Brain microvascular endothelial cell (primary cell): Measurements from ENCODE around the gene OCIAD2.
A peak's percentile ranks its signal among the peaks of the same experiment; 100 is the strongest.

Source experiments
- DNase-seq: peaks from one replicate; pipeline ENCODE4 v3.0.0-alpha.2; 2020
- H3K27ac ChIP-seq: fragments of 250-450 bp; sonication (Bioruptor Pico); 2 replicates; pipeline ENCODE4 v1.5.1; 2020; ENCODE audit warnings: mild to moderate bottlenecking, moderate library complexity
- H3K27me3 ChIP-seq: fragments of 250-450 bp; sonication (Bioruptor Pico); replicated peaks from 2 replicates; pipeline ENCODE4 v1.5.1; 2020; ENCODE audit warnings: mild to moderate bottlenecking
- H3K36me3 ChIP-seq: fragments of 250-450 bp; sonication (Bioruptor Pico); replicated peaks from 2 replicates; pipeline ENCODE4 v1.5.1; 2020; ENCODE audit warnings: mild to moderate bottlenecking
- H3K4me3 ChIP-seq: 2 replicates; pipeline ENCODE4 v1.5.1; 2011; ENCODE audit warnings: low read depth, mild to moderate bottlenecking, control low read depth, low read length, moderate library complexity
- in situ Hi-C: cut with HindIII; loops from 2 replicates; pipeline ENCODE4 v1.10.0; 2017; ENCODE audit warnings: low sequenced_read_pairs, low pct_ligation_motif_present
- TF ChIP-seq, protein P1 (sequence below): IDR thresholded peaks from 2 replicates; pipeline ENCODE4 v1.5.1; 2011; ENCODE audit warnings: low read depth, mild to moderate bottlenecking, moderate library complexity, low read length, control low read depth, inconsistent platforms; ENCODE audit errors: missing control alignments

OCIAD2 gene

DNA sequence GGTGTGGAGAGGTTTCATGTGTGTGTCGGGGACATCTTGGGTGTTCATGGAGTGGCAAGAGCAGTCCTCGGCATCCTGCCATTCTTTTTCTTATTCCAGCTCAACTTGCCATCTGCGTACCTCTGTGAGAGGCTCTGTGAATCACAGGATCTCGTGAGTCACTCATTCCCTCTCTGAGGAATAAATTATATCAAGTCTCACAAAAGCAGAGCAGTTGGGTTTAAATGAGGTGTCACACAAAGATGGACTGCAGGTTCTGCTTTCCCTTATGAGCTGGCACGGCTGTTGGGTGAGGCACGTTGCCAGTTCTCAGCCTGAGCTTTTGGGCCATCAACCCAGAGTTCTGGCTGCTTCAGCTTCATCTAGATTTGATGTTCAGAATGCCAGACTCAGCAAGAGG, 6.8 kb upstream of the OCIAD2 start:
- Histone ChIP-seq H3K27me3 (no peaks in the 10 kb centered on the region), H3K27ac (no peak overlapping the region), H3K36me3 (no peaks in the 10 kb centered on the region), H3K4me3 (no peak overlapping the region)
- in situ Hi-C loops: no loop called here
- peak; percentile 78 for DNase-seq
- TF ChIP-seq, protein P1, sequence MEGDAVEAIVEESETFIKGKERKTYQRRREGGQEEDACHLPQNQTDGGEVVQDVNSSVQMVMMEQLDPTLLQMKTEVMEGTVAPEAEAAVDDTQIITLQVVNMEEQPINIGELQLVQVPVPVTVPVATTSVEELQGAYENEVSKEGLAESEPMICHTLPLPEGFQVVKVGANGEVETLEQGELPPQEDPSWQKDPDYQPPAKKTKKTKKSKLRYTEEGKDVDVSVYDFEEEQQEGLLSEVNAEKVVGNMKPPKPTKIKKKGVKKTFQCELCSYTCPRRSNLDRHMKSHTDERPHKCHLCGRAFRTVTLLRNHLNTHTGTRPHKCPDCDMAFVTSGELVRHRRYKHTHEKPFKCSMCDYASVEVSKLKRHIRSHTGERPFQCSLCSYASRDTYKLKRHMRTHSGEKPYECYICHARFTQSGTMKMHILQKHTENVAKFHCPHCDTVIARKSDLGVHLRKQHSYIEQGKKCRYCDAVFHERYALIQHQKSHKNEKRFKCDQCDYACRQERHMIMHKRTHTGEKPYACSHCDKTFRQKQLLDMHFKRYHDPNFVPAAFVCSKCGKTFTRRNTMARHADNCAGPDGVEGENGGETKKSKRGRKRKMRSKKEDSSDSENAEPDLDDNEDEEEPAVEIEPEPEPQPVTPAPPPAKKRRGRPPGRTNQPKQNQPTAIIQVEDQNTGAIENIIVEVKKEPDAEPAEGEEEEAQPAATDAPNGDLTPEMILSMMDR: no peak

DNA sequence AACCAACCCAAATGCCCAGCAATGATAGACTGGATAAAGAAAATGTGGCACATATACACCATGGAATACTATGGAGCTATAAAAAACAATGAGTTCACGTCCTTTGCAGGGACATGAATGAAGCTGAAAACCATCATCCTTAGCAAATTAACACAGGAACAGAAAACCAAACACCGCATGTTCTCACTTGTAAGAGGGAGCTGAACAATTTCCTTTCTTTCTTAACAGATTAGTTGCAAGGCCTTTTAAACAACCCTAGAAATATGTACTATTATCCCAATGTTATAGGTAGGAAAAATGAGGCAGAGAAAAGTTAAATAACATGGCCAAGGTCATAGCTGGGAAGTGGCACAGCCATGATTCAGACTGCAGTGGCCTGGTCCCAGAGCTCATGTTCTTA, 5.8 kb upstream of the OCIAD2 start:
- no peak for DNase-seq
- TF ChIP-seq, protein P1: no peak
- in situ Hi-C loops: no loop called here
- Histone ChIP-seq H3K27me3 (no peaks in the 10 kb centered on the region), H3K36me3 (no peaks in the 10 kb centered on the region), H3K27ac (no peak overlapping the region), H3K4me3 (no peak overlapping the region)

DNA sequence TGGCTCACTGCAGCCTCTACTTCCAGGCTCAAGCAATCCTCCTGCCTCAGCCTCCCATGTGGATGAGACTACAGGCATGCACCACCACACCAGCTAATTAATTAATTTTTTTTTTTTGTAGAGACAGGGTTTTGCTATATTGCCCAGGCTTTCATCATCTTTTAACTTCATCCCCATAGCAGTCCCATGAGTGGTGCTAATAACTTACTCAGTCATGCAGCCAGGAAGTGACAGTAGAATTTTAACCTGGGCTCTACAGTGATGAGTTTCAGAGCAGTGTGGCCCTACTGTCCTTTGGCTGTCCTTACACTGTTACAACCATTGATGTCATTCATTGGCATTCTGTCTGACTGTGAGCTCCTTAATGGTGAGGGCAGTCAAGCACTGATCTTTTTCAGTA, 3.9 kb upstream of the OCIAD2 start:
- in situ Hi-C loops: no loop called here
- Histone ChIP-seq H3K36me3 (no peaks in the 10 kb centered on the region), H3K27ac (no peak overlapping the region), H3K27me3 (no peaks in the 10 kb centered on the region), H3K4me3 (no peak overlapping the region)
- no peak for DNase-seq
- TF ChIP-seq, protein P1: no peak

DNA sequence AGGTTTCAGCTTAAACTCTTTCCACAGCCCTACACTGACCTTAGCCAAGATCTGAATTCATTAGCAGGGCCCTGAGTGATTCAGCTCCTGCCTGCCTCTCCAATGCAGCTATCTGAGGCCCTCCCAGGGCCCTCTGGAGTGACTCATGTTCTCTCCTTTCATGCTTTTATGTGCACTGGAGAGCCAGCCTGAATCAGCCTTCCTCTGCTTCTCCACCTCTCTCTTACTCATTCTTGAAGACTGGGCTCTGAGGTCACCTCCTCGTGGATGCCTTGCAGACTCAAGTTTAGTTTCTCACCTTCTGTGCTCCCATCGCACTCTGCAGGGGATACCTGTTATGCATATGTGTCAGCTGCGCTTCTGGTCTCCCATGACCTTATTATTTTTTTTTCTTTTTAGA, 3.1 kb upstream of the OCIAD2 start:
- in situ Hi-C loops: no loop called here
- H3K27ac ChIP-seq: peak overlapping the region; percentile 50
- peak; percentile 99 for DNase-seq

DNA sequence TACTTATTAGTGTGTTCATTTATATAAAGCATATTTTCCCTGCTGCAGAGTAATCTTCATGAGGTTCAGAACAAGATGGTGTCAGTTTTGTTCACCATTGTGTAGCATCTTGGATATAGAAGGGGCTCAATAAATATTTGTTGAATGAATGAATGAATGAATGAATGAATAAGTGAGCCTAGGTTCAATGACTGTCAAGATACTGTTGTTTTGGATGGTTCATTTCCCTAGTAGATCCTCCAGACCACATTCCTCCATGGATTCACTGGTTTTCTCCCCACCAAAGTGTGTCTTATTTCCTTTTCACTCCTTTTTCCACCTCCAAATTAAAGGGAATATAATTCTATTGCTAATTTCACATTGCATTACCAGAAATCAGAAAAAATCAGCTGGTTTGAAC, 2.1 kb upstream of the OCIAD2 start:
- Histone ChIP-seq H3K36me3 (no peaks in the 10 kb centered on the region), H3K27me3 (no peaks in the 10 kb centered on the region), H3K27ac (no peak overlapping the region), H3K4me3 (no peak overlapping the region)
- TF ChIP-seq, protein P1: no peak
- in situ Hi-C loops: no loop called here
- DNase-seq: no peak

More for the DNA sequence above, 3.1 kb upstream of the OCIAD2 start:
- Histone ChIP-seq H3K27me3 (no peaks in the 10 kb centered on the region), H3K4me3 (no peak overlapping the region), H3K36me3 (no peaks in the 10 kb centered on the region)
- TF ChIP-seq, protein P1: peak; percentile 8

DNA sequence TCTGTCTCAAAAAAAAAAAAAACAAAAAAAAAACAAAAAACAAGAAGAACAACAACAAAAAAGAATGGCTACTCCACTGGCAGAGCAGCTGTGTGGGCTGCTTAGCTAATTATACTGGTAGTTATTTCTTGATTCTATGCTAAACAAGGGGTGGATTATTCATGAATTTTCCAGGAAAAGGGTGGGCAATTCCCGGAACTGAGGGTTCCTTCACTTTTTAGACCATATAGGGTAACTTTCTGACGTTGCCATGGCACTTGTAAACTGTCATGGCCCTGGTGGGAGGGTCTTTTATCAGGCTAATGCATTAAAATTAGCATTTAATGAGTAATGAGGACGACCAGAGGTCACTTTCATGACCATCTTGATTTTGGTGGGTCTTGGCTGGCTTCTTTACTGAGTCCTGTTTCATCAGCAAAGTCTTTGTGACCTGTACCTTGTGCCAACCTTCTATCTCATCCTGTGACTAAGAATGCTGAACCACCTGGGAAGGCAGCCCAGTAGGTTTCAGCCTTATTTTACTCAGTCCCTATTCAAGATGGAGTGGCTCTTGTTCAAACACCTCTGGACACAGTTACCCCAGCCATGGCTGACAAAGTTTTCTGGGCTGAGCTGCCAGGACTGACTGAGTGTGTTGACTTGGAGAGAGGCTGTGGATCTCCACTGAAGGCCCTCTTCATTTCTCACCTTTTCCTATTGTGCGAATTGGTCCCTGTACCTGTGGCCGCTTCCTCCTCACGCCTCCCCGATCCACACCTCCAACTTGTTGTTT, 1.3 kb upstream of the OCIAD2 start:
- Histone ChIP-seq H3K36me3 (no peaks in the 10 kb centered on the region), H3K4me3 (no peak overlapping the region), H3K27ac (no peak overlapping the region), H3K27me3 (no peaks in the 10 kb centered on the region)
- in situ Hi-C loops: no loop called here
- TF ChIP-seq, protein P1: no peak
- no peak for DNase-seq
